Parathyroid adenoma (tissue), 2 donors: ENCODE measurements around the gene MGA.

Experiments used
- H2AFZ ChIP-seq: fragments of 300-600 bp; sonication (generic); one replicate; pipeline ENCODE4 v1.7.0; 2017; ENCODE audit warnings: antibody characterized with exemption, mild to moderate bottlenecking
- H3K27ac ChIP-seq: fragments of 300-600 bp; sonication (generic); one replicate; pipeline ENCODE4 v1.7.0; 2017
- H3K27me3 ChIP-seq: fragments of 300-600 bp; sonication (generic); one replicate; pipeline ENCODE4 v1.7.0; 2017; ENCODE audit warnings: low read length; ENCODE audit not compliant: control insufficient read depth, insufficient read depth
- H3K36me3 ChIP-seq: fragments of 300-600 bp; sonication (generic); one replicate; pipeline ENCODE4 v1.7.0; 2017; ENCODE audit warnings: low read length; ENCODE audit not compliant: control insufficient read depth, insufficient read depth
- H3K4me1 ChIP-seq: fragments of 300-600 bp; sonication (generic); one replicate; pipeline ENCODE4 v1.7.0; 2017; ENCODE audit warnings: control low read depth
- H3K4me2 ChIP-seq: fragments of 300-600 bp; sonication (generic); one replicate; pipeline ENCODE4 v1.7.0; 2017; ENCODE audit warnings: low read length
- H3K4me3 ChIP-seq: fragments of 300-600 bp; sonication (generic); one replicate; pipeline ENCODE4 v1.7.0; 2017; ENCODE audit warnings: low read depth, low read length
- H3K79me2 ChIP-seq: fragments of 300-600 bp; sonication (generic); one replicate; pipeline ENCODE4 v1.7.0; 2017; ENCODE audit warnings: control low read depth
- H3K9ac ChIP-seq: fragments of 300-600 bp; sonication (generic); one replicate; pipeline ENCODE4 v1.7.0; 2017; ENCODE audit warnings: mild to moderate bottlenecking
- H3K9me3 ChIP-seq: fragments of 300-600 bp; sonication (generic); one replicate; pipeline ENCODE4 v1.7.0; 2017; ENCODE audit warnings: low read length; ENCODE audit not compliant: control insufficient read depth
- CTCF ChIP-seq: fragments of 300-600 bp; sonication (generic); IDR thresholded peaks from one replicate; pipeline ENCODE4 v1.7.0; 2017; ENCODE audit warnings: antibody characterized with exemption, mild to moderate bottlenecking
- donor health status: primary hyperparathyroidism.

Gene MGA

GRCh38 chr15:41811432-41812195, 151.4 kb downstream of the MGA start:
- Histone ChIP-seq H3K36me3 (no peaks in the 10 kb centered on the region), H3K4me3 (no peak overlapping the region), H3K9me3 (no peaks in the 10 kb centered on the region), H3K4me2 (no peak overlapping the region), H3K9ac (no peak overlapping the region), H2AFZ (no peak overlapping the region), H3K27ac (no peak overlapping the region), H3K4me1 (no peaks in the 10 kb centered on the region), H3K27me3 (no peaks in the 10 kb centered on the region), H3K79me2 (no peaks in the 10 kb centered on the region)
- TF ChIP-seq CTCF = peak; percentile 71

- H2AFZ ChIP-seq = no peak overlapping the region
- no peaks in the 10 kb centered on the region for H3K79me2 ChIP-seq
- H3K27ac ChIP-seq = no peak overlapping the region
- H3K4me3 ChIP-seq = no peak overlapping the region
- TF ChIP-seq CTCF = no peak
- H3K9me3 ChIP-seq = no peaks in the 10 kb centered on the region
- no peaks in the 10 kb centered on the region for H3K36me3 ChIP-seq
- no peaks in the 10 kb centered on the region for H3K27me3 ChIP-seq
- no peak overlapping the region for H3K4me2 ChIP-seq
- H3K9ac ChIP-seq = no peak overlapping the region
- H3K4me1 ChIP-seq = no peaks in the 10 kb centered on the region
These were observed 152.7 kb downstream of the MGA start for GRCh38 chr15:41812820-41813375.

- Histone ChIP-seq H3K36me3 (no peaks in the 10 kb centered on the region), H3K9me3 (no peaks in the 10 kb centered on the region), H3K27me3 (no peaks in the 10 kb centered on the region), H3K4me2 (no peak overlapping the region), H3K9ac (no peak overlapping the region), H3K27ac (no peak overlapping the region), H3K79me2 (no peaks in the 10 kb centered on the region), H3K4me3 (no peak overlapping the region), H3K4me1 (no peaks in the 10 kb centered on the region), H2AFZ (no peak overlapping the region)
- TF ChIP-seq CTCF = no peak
These were observed 153.2 kb downstream of the MGA start for GRCh38 chr15:41813426-41813825.

- no peaks in the 10 kb centered on the region for H3K9me3 ChIP-seq
- H2AFZ ChIP-seq = no peak overlapping the region
- no peaks in the 10 kb centered on the region for H3K79me2 ChIP-seq
- no peaks in the 10 kb centered on the region for H3K36me3 ChIP-seq
- H3K27ac ChIP-seq = no peak overlapping the region
- no peaks in the 10 kb centered on the region for H3K27me3 ChIP-seq
- no peak overlapping the region for H3K9ac ChIP-seq
- no peak for TF ChIP-seq CTCF
- H3K4me2 ChIP-seq = no peak overlapping the region
- no peaks in the 10 kb centered on the region for H3K4me1 ChIP-seq
- no peak overlapping the region for H3K4me3 ChIP-seq
These were observed 154.3 kb downstream of the MGA start for GRCh38 chr15:41814534-41814933.

GRCh38 chr15:41816788-41817187, 156.6 kb downstream of the MGA start:
- Histone ChIP-seq H3K9me3 (no peaks in the 10 kb centered on the region), H3K79me2 (no peaks in the 10 kb centered on the region), H3K4me3 (no peak overlapping the region), H3K9ac (no peak overlapping the region), H2AFZ (no peak overlapping the region), H3K36me3 (no peaks in the 10 kb centered on the region), H3K4me2 (no peak overlapping the region), H3K27ac (no peak overlapping the region), H3K4me1 (no peaks in the 10 kb centered on the region), H3K27me3 (no peaks in the 10 kb centered on the region)
- TF ChIP-seq CTCF = no peak
